ENCODE results near the gene ANXA3.
A peak's percentile ranks its signal among the peaks of the same experiment; 100 is the strongest.

ANXA3 gene

GRCh38 chr4:78612398-78613178, 61.0 kb downstream of the ANXA3 start:
- DNase-seq (ENCODE audit: low spot score), result peak; percentile 23

GRCh38 chr4:78613522-78614321, 62.2 kb downstream of the ANXA3 start:
- DNase-seq (ENCODE audit: low spot score), result no peak

- DNase-seq (ENCODE audit: low spot score), result no peak
These were observed 64.5 kb downstream of the ANXA3 start for GRCh38 chr4:78616046-78616498.

GRCh38 chr4:78618436-78618835, 66.9 kb downstream of the ANXA3 start:
- DNase-seq (ENCODE audit: low spot score), result no peak

GRCh38 chr4:78621395-78621794, 69.8 kb downstream of the ANXA3 start:
- DNase-seq (ENCODE audit: low spot score), result no peak

GRCh38 chr4:78622253-78622979, 70.8 kb downstream of the ANXA3 start:
- no peak for DNase-seq (ENCODE audit: low spot score)

GRCh38 chr4:78624048-78624447, 72.5 kb downstream of the ANXA3 start:
- DNase-seq (ENCODE audit: low spot score), result no peak

- DNase-seq (ENCODE audit: low spot score), result no peak
These were observed 73.5 kb downstream of the ANXA3 start for GRCh38 chr4:78625073-78625472.

- no peak for DNase-seq (ENCODE audit: low spot score)
These were observed 75.7 kb downstream of the ANXA3 start for GRCh38 chr4:78627046-78627965.

GRCh38 chr4:78627966-78628678, 76.6 kb downstream of the ANXA3 start:
- no peak for DNase-seq (ENCODE audit: low spot score)

GRCh38 chr4:78629991-78630541, 78.5 kb downstream of the ANXA3 start:
- no peak for DNase-seq (ENCODE audit: low spot score)

- DNase-seq (ENCODE audit: low spot score), result no peak
These were observed 79.0 kb downstream of the ANXA3 start for GRCh38 chr4:78630615-78631014.

- DNase-seq (ENCODE audit: low spot score), result no peak
These were observed 82.6 kb downstream of the ANXA3 start for GRCh38 chr4:78634011-78634664.

GRCh38 chr4:78638337-78639172, 87.0 kb downstream of the ANXA3 start:
- no peak for DNase-seq (ENCODE audit: low spot score)

- no peak for DNase-seq (ENCODE audit: low spot score)
These were observed 89.1 kb downstream of the ANXA3 start for GRCh38 chr4:78640714-78641113.

- no peak for DNase-seq (ENCODE audit: low spot score)
These were observed 91.4 kb downstream of the ANXA3 start for GRCh38 chr4:78642934-78643333.

GRCh38 chr4:78644063-78644691, 92.6 kb downstream of the ANXA3 start:
- no peak for DNase-seq (ENCODE audit: low spot score)

- peak; percentile 66 for DNase-seq (ENCODE audit: low spot score)
These were observed 93.3 kb downstream of the ANXA3 start for GRCh38 chr4:78644744-78645330.
